WERI-Rb-1 (cell line): Measurements from ENCODE around the gene TMEM205.
A peak's percentile ranks its signal among the peaks of the same experiment; 100 is the strongest.
"Not testable (repeated sequence)": the region's sequence is repeated elsewhere in the genome, so short reads cannot be mapped to it uniquely, and the experiment has no call there.

Source experiments
- DNase-seq: peaks from one replicate; pipeline ENCODE4 v3.0.0-alpha.2; 2020
- H3K27ac ChIP-seq: fragments of 250-450 bp; sonication (Bioruptor Pico); 2 replicates; pipeline ENCODE4 v1.5.1; 2020; ENCODE audit warnings: mild to moderate bottlenecking, moderate library complexity
- H3K27me3 ChIP-seq: fragments of 250-450 bp; sonication (Bioruptor Pico); 2 replicates; pipeline ENCODE4 v1.5.1; 2021; ENCODE audit warnings: mild to moderate bottlenecking, low read depth, moderate library complexity; ENCODE audit not compliant: insufficient read depth, severe bottlenecking
- H3K36me3 ChIP-seq: fragments of 250-450 bp; sonication (Bioruptor Pico); 2 replicates; pipeline ENCODE4 v1.5.1; 2020; ENCODE audit warnings: mild to moderate bottlenecking, moderate library complexity
- H3K4me3 ChIP-seq: 2 replicates; pipeline ENCODE4 v1.5.1; 2011; ENCODE audit warnings: low read depth, mild to moderate bottlenecking, control low read depth, low read length
- H3K9me3 ChIP-seq: fragments of 250-450 bp; sonication (Bioruptor Pico); 2 replicates; pipeline ENCODE4 v1.5.1; 2021; ENCODE audit warnings: mild to moderate bottlenecking, moderate library complexity; ENCODE audit not compliant: severe bottlenecking
- TF ChIP-seq, protein P1 (sequence below): IDR thresholded peaks from 2 replicates; pipeline ENCODE4 v1.5.1; 2011; ENCODE audit warnings: low read depth, mild to moderate bottlenecking, control low read depth, inconsistent platforms, low read length

Gene TMEM205

DNA sequence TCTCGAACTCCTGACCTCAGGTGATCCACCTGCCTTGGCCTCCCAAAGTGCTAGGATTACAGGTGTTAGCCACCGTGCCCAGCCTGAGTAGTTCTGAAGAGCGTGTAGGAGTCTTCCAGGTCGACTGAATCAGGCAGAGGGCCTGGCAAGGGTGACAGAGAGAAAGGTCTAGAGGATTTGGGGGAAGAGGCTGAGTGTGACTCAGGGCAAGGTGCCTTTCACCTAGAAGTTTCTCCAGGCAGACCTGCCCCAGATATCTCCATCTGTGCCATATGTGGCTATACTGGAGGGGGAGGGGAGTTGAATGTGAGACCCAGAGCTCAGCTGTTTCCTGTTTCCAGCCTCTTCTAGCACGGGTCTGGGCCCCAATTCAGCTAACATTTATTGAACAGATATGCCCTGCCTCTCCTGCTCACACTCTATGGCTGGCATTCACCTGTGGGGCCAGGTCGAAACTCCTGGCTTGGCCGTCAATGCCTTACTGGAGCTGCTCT lies 1.5 kb upstream of the TMEM205 start:
- DNase-seq = peak; percentile 58
- peaks cover 13% of the 10 kb centered on the region for H3K9me3 ChIP-seq
- H3K4me3 ChIP-seq = no peak overlapping the region
- H3K36me3 ChIP-seq = no peaks in the 10 kb centered on the region; the same call in 1 of the 2 replicates
- TF ChIP-seq, protein P1, sequence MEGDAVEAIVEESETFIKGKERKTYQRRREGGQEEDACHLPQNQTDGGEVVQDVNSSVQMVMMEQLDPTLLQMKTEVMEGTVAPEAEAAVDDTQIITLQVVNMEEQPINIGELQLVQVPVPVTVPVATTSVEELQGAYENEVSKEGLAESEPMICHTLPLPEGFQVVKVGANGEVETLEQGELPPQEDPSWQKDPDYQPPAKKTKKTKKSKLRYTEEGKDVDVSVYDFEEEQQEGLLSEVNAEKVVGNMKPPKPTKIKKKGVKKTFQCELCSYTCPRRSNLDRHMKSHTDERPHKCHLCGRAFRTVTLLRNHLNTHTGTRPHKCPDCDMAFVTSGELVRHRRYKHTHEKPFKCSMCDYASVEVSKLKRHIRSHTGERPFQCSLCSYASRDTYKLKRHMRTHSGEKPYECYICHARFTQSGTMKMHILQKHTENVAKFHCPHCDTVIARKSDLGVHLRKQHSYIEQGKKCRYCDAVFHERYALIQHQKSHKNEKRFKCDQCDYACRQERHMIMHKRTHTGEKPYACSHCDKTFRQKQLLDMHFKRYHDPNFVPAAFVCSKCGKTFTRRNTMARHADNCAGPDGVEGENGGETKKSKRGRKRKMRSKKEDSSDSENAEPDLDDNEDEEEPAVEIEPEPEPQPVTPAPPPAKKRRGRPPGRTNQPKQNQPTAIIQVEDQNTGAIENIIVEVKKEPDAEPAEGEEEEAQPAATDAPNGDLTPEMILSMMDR = no peak
- no peaks in the 10 kb centered on the region for H3K27me3 ChIP-seq
- H3K27ac ChIP-seq = peak overlapping the region; percentile 77

DNA sequence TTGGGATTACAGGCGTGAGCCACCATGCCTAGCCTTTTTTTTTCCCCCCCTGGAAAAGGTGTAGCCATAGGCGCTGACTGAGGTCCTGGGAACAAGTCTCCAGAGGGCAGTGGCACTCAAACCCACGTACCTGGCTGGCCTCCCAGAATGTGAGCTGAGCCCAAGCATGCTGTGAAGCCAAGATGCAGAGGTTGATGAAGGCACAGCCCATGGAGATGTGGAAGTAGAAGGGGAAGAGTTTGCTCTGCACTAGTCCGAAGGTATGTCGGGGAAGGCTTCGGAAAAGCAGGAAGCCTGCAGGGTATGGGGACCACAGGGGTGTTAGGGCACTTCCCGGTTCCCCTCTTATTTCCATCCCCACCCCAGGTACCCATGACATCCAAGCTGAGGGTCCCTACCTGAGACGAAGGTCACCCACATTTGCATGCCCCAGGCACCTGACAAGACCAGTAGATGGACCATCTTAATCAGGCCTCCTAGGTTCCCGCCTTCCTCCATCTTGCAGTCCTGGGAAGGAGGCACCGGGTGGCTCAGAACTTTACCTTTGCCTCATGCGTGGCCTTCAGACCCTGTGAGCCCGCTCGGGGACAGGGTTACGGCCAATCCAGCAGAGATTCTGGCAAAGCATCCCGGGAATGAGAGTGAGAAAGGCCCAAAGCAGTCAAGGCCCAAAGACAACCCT lies 805 bp downstream of the TMEM205 start:
- peaks cover 13% of the 10 kb centered on the region for H3K9me3 ChIP-seq
- TF ChIP-seq, protein P1 = no peak
- H3K27me3 ChIP-seq = no peaks in the 10 kb centered on the region
- peaks cover 12% of the 10 kb centered on the region for H3K36me3 ChIP-seq
- H3K4me3 ChIP-seq = peak overlapping the region; percentile 86
- DNase-seq = no peak
- peak overlapping the region; percentile 60 for H3K27ac ChIP-seq

DNA sequence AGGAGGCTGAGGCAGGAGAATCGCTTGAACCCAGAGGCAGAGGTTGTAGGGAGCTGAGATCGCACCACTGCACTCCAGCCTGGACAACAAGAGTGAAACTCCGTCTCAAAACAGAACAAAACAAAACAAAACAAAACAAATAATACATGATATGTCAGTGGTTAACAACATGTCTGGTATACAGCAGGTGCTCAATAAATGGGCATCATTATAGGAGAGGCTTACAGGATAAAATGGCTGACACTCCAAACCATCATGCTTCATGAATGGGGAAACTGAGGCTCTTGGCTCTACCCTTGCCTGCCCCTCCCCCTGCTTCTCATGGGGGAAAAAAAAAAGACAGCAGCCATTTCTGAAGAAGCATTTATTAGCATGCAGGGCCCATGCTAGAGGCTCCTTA lies 3.6 kb downstream of the TMEM205 start:
- no peak overlapping the region for H3K27ac ChIP-seq
- TF ChIP-seq, protein P1 = no peak
- peaks cover 12% of the 10 kb centered on the region for H3K36me3 ChIP-seq
- no peak overlapping the region for H3K4me3 ChIP-seq
- H3K9me3 ChIP-seq = no peaks in the 10 kb centered on the region
- no peaks in the 10 kb centered on the region for H3K27me3 ChIP-seq
- no peak for DNase-seq

DNA sequence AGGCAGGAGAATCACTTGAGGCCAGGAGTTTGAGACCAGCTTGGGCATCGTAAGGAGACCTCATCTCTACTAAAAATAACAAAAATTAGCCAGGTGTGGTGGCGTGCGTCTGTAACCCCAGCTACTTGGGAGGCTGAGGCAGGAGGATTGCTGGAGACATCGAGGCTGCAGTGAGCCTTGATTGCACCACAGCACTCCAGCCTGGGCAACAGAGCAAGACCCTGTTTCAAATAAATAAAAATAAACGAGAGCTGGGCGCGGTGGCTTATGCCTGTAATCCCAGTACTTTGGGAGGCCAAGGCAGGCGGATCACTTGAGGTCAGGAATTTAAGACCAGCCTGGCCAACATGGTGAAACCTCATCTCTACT lies 6.0 kb downstream of the TMEM205 start:
- not testable (repeated sequence) for H3K4me3 ChIP-seq, H3K27me3 ChIP-seq, H3K9me3 ChIP-seq, DNase-seq
- H3K27ac ChIP-seq = peak overlapping the region; percentile 68
- peaks cover 31% of the 10 kb centered on the region for H3K36me3 ChIP-seq

DNA sequence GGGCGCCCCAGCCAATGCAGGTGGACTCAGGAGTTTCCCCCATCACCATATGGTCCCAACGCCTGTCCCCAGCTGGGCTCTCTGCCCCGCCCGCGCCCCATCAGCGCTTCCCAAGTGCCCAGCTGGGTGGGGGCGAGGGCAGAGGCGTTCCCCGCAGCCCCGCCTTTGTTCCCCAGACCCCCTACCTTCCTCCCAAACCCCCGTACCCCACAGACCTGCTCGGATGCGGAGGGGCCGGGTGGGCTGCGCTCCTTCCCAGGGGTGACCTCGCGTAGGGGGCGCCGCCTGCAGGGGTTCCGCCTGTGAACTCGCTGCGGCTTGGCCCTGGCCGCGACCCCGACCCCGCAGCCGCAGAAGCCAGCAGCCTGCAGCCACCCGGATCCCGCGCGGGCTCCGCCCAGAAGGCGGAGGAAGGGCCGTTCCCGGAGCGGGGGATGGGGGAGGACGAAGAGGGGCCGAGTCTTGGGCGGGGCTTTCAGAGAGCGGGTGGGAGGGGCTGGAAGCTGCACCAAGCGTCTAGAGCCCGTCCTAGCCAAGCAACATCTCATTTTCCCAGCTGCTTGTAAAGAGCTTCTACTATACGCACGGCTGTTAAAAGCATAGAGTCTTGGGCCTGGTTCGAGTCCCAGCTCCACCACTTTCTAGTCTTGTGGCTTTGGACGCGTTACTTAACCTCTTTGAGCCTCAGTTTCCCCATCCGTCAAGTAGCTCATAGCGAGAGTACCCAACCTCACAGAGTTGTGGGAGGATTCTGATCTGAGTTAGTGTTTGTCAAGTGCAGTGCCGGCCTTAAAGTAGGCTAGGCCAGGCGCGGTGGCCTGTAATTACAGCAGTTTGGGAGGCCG lies 6.6 kb downstream of the TMEM205 start, which contains the start of gene RAB3D:
RAB3D (minus strand) TSS at position 404 of the 845 bp plus-strand sequence. CDS start 2,258 bp downstream, outside the sequence.
- DNase-seq = peak; percentile 96
- peak within 1 kb of the TSS; percentile 68 for H3K27ac ChIP-seq

More for the DNA sequence above, 6.6 kb downstream of the TMEM205 start, which contains the start of gene RAB3D:
- H3K9me3 ChIP-seq = no peaks in the 10 kb centered on the region
- TF ChIP-seq, protein P1 = no peak
- H3K36me3 ChIP-seq = peaks cover 37% of the 10 kb centered on the region
- no peaks in the 10 kb centered on the region for H3K27me3 ChIP-seq
- peak within 1 kb of the TSS; percentile 76 for H3K4me3 ChIP-seq
